Measurements from ENCODE around the gene SELENOT.

GRCh38 chr3:150602426-150603152 is 532 bp upstream of the SELENOT start:
- TF ChIP-seq CTCF (conservative IDR thresholded peaks at IDR 0.05) (no peak), ZFX (IDR thresholded peaks at IDR 0.05) (no peak)

Data from C4-2B (cell line).